Measurements from ENCODE around the gene ZSCAN18.

- TF ChIP-seq EZH2 (IDR thresholded peaks at IDR 0.05; ENCODE audit: borderline replicate concordance, insufficient read depth, low read length, poor library complexity, severe bottlenecking) = no peak
- no peak for TF ChIP-seq CTCF (IDR thresholded peaks at IDR 0.05; ENCODE audit: poor library complexity, severe bottlenecking)
- no peak for TF ChIP-seq REST (IDR thresholded peaks at IDR 0.05; ENCODE audit: borderline replicate concordance)
- no peak for TF ChIP-seq TAF1 (IDR thresholded peaks at IDR 0.05; ENCODE audit: low read depth)
- TF ChIP-seq SMC3 (conservative IDR thresholded peaks at IDR 0.05; ENCODE audit: poor library complexity) = no peak
- TF ChIP-seq POLR2AphosphoS5 (IDR thresholded peaks at IDR 0.05) = no peak
- no peak for TF ChIP-seq RAD21 (conservative IDR thresholded peaks at IDR 0.05)
- TF ChIP-seq EP300 (conservative IDR thresholded peaks at IDR 0.05; ENCODE audit: poor library complexity, severe bottlenecking) = no peak
- TF ChIP-seq MXI1 (conservative IDR thresholded peaks at IDR 0.05; ENCODE audit: poor library complexity, severe bottlenecking) = no peak
Measured at GRCh38 chr19:58056861-58057260, 41.2 kb downstream of the ZSCAN18 start.

All from neural cell (in vitro differentiated cells).